Measurements from ENCODE around the gene UBTD2. TPM values are rescaled to one million over a fixed set of nuclear protein-coding genes. Genes with fewer than 3 reads are reported as not detected.
"Not testable (repeated sequence)": the region's sequence is repeated elsewhere in the genome, so short reads cannot be mapped to it uniquely, and the experiment has no call there.

Gene UBTD2
- total RNA-seq, 1 donor: 28.4 TPM

DNA sequence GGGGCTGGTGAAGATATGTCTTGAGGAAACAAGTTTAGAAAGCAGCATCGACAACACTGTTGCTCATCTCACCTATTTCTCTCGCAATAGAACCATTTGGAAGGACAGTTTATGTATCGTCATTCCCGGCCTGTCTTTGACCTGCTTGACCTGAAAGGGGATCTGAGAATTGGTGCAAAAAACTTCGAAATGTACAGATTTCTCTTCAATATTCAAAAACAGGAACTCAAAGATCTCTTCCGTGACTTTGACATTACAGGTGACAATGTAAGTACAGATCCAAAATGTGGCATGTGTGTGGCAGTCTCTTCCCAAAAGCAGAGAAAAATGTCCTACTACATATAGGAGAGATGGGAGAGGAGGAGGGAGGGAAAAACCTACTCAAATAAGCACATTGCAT, 83.1 kb downstream of the UBTD2 start:
- TF ChIP-seq, protein P1, sequence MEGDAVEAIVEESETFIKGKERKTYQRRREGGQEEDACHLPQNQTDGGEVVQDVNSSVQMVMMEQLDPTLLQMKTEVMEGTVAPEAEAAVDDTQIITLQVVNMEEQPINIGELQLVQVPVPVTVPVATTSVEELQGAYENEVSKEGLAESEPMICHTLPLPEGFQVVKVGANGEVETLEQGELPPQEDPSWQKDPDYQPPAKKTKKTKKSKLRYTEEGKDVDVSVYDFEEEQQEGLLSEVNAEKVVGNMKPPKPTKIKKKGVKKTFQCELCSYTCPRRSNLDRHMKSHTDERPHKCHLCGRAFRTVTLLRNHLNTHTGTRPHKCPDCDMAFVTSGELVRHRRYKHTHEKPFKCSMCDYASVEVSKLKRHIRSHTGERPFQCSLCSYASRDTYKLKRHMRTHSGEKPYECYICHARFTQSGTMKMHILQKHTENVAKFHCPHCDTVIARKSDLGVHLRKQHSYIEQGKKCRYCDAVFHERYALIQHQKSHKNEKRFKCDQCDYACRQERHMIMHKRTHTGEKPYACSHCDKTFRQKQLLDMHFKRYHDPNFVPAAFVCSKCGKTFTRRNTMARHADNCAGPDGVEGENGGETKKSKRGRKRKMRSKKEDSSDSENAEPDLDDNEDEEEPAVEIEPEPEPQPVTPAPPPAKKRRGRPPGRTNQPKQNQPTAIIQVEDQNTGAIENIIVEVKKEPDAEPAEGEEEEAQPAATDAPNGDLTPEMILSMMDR (IDR thresholded peaks at IDR 0.05; ENCODE audit: insufficient read depth, low read length): no peak
- no peak overlapping the region for H3K4me3 ChIP-seq (ENCODE audit: low read depth, low read length)
- no peak for DNase-seq (ENCODE audit: low read depth)

GRCh38 chr5:172199446-172199845, 84.1 kb downstream of the UBTD2 start:
- no peak overlapping the region for H3K4me3 ChIP-seq (ENCODE audit: low read depth, low read length)
- no peak for DNase-seq (ENCODE audit: low read depth)
- TF ChIP-seq, protein P1 (IDR thresholded peaks at IDR 0.05; ENCODE audit: insufficient read depth, low read length): no peak

DNA sequence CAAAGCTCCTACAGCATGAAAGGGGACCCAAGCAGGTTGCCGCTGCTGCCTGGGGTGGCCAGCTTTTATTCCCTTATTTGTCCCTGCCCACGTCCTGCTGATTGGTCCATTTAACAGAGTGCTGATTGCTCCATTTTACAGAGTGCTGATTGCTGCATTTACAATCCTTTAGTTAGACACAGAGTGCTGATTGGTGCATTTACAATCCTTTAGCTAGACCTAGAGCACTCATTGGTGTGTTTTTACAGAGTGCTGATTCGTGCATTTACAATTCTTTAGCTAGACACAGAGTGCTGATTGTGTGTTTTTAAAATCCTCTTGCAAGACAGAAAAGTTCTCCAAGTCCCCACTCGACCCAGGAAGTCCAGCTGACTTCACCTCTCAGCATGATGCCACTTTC, 85.8 kb downstream of the UBTD2 start:
- DNase-seq (ENCODE audit: low read depth); H3K4me3 ChIP-seq (ENCODE audit: low read depth, low read length): not testable (repeated sequence)

DNA sequence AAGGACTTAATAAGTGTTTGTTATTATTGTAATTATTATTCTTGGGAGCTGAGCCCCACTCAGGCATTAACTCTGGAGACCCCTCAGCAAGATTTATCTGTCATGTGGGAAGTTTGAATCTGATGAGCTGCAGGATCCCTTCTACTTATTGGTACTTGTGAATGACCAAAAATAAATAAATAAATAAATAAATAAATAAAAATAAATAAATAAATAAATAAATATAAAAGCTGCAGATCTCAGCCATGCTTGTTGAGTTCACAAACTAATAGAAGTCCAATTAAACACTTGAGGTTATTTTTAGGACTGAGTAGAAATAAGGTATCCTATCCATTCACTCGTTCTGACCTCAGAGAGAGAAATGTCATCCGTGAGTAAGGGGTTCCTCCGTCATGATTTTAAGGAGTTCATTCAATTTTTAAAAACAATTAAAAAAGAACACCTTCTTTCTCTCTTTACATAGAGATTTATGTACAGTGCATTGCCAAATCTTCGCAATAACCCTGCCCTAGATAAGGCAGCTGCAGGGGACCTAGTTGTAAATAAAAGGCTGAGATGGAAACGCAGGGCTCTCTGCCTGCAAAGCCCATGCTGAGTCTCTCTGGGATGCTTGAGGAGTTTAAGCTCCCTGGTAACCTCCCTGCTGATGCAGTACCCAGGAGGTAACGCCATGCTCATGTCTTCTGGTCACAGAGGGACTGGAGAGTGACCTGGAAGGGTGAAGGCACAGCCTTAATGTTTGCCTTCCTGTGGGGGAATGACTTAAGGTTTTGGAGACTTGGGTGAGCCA, 88.4 kb downstream of the UBTD2 start:
- DNase-seq (ENCODE audit: low read depth): no peak

GRCh38 chr5:172193872-172194271, 89.7 kb downstream of the UBTD2 start, which contains the start of gene EFCAB9:
TSS of gene EFCAB9 (plus strand) at chr5:172194172. CDS start at chr5:172194173, 1 bp downstream.
- TF ChIP-seq, protein P1 (IDR thresholded peaks at IDR 0.05; ENCODE audit: insufficient read depth, low read length): no peak
- DNase-seq (ENCODE audit: low read depth): no peak
- H3K4me3 ChIP-seq (ENCODE audit: low read depth, low read length): no peak within 1 kb of the TSS

More for the DNA sequence above, 88.4 kb downstream of the UBTD2 start:
- no peak overlapping the region for H3K4me3 ChIP-seq (ENCODE audit: low read depth, low read length)
- TF ChIP-seq, protein P1 (IDR thresholded peaks at IDR 0.05; ENCODE audit: insufficient read depth, low read length): no peak

DNA sequence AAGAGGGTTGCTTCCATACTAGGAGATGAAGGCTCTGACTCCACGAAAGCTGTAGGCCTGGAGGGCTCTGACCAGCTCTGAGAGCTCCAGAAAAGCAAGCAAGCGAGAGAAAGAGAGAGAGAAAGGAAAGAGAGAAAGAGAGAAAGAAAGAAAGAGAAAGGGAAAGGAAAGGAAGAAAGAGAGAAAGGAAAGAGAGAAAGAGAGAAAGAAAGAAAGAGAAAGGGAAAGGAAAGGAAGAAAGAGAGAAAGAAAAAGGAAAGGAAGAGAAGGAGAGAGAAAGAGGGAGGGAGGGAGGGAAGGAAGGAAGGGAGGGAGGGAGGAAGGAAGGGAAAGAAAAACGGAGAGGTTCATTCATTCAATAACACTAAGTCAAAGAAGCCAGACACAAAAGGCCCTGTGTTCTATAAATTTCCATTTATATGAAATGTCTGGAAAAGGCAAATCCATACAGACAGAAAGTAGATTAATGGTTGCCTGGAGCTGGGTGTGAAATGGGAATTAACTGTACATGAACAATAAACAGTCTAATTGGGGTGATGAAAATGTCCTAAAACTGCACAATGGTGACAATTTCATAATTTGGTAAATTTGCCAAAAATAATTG, 93.8 kb downstream of the UBTD2 start:
- TF ChIP-seq, protein P1 (IDR thresholded peaks at IDR 0.05; ENCODE audit: insufficient read depth, low read length): no peak
- no peak for DNase-seq (ENCODE audit: low read depth)
- H3K4me3 ChIP-seq (ENCODE audit: low read depth, low read length): no peak overlapping the region

- no peak for DNase-seq (ENCODE audit: low read depth)
- TF ChIP-seq, protein P1 (IDR thresholded peaks at IDR 0.05; ENCODE audit: insufficient read depth, low read length): no peak
- peak overlapping the region; percentile 93 for H3K4me3 ChIP-seq (ENCODE audit: low read depth, low read length)
These were observed 94.5 kb downstream of the UBTD2 start for GRCh38 chr5:172188893-172189692.

Measured in fibroblast of the aortic adventitia (primary cell).